ENCODE data around the gene ERGIC1.

DNA sequence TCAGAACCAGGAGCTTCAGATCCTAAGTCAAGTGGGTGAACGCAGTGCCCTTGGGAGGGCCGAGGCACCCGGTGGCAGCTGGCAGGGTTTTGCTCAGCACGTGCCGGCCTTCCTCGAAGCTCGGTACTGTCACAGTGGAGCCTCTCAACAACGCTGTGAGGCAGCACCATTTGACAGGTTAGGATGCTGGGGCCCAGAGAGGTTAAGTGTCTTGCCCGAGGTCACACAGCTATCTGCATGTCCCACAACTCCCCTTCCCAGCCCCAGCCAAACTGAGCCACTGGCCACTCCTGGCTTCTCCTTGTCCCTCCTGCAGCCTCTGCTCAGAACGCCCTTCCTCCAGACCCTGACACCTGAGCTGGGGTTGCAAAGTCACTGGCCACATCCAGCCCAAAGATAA, 81.5 kb downstream of the ERGIC1 start:
- TF ChIP-seq, protein P1, sequence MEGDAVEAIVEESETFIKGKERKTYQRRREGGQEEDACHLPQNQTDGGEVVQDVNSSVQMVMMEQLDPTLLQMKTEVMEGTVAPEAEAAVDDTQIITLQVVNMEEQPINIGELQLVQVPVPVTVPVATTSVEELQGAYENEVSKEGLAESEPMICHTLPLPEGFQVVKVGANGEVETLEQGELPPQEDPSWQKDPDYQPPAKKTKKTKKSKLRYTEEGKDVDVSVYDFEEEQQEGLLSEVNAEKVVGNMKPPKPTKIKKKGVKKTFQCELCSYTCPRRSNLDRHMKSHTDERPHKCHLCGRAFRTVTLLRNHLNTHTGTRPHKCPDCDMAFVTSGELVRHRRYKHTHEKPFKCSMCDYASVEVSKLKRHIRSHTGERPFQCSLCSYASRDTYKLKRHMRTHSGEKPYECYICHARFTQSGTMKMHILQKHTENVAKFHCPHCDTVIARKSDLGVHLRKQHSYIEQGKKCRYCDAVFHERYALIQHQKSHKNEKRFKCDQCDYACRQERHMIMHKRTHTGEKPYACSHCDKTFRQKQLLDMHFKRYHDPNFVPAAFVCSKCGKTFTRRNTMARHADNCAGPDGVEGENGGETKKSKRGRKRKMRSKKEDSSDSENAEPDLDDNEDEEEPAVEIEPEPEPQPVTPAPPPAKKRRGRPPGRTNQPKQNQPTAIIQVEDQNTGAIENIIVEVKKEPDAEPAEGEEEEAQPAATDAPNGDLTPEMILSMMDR (conservative IDR thresholded peaks at IDR 0.05; ENCODE audit: low read length), result no peak
- no peak for TF ChIP-seq EZH2phosphoT487 (IDR thresholded peaks at IDR 0.05; ENCODE audit: borderline replicate concordance)
